NCI-H69 (cell line): Measurements from ENCODE around the gene LRRC74B.

Experiments
- DNase-seq: peaks from one replicate; lab custom pipeline; 2025; lab: John Stamatoyannopoulos, UW

Gene LRRC74B

GRCh38 chr22:21103633-21104032 lies 57.9 kb downstream of the LRRC74B start:
- no peak for DNase-seq

- no peak for DNase-seq
Measured at GRCh38 chr22:21104126-21104691, 58.5 kb downstream of the LRRC74B start.

- no peak for DNase-seq
Measured at GRCh38 chr22:21105294-21105693, 59.5 kb downstream of the LRRC74B start.

- no peak for DNase-seq
Measured at GRCh38 chr22:21106000-21106399, 60.3 kb downstream of the LRRC74B start.

GRCh38 chr22:21108379-21109115 lies 62.8 kb downstream of the LRRC74B start:
- no peak for DNase-seq
